OCI-LY7 (cell line): ENCODE results near the gene MISP.

ENCODE experiments used
- CTCF ChIP-seq: fragments of 200-600 bp; sonication (generic); conservative IDR thresholded peaks from 2 replicates; pipeline ENCODE4 v1.5.1; 2014; ENCODE audit warnings: mild to moderate bottlenecking, antibody characterized with exemption, low read length, moderate library complexity, mixed read lengths
- EZH2phosphoT487 ChIP-seq: fragments of 200-600 bp; sonication (generic); IDR thresholded peaks from 2 replicates; pipeline ENCODE4 v1.6.1; 2018; ENCODE audit warnings: low read depth, borderline replicate concordance, mild to moderate bottlenecking, mixed run types, antibody characterized with exemption, low read length, moderate library complexity, mixed read lengths

GRCh38 chr19:772063-772462, 21.2 kb downstream of the MISP start:
- TF ChIP-seq CTCF = no peak
- TF ChIP-seq EZH2phosphoT487 = no peak
